HCEC 1CT (cell line): ENCODE measurements around the gene UTS2R.
A peak's percentile ranks its signal among the peaks of the same experiment; 100 is the strongest.
"Not testable (repeated sequence)": the region's sequence is repeated elsewhere in the genome, so short reads cannot be mapped to it uniquely, and the experiment has no call there.

Experiments used
- DNase-seq: peaks from one replicate; pipeline ENCODE4 v3.0.0-alpha.2; 2017

The UTS2R gene

DNA sequence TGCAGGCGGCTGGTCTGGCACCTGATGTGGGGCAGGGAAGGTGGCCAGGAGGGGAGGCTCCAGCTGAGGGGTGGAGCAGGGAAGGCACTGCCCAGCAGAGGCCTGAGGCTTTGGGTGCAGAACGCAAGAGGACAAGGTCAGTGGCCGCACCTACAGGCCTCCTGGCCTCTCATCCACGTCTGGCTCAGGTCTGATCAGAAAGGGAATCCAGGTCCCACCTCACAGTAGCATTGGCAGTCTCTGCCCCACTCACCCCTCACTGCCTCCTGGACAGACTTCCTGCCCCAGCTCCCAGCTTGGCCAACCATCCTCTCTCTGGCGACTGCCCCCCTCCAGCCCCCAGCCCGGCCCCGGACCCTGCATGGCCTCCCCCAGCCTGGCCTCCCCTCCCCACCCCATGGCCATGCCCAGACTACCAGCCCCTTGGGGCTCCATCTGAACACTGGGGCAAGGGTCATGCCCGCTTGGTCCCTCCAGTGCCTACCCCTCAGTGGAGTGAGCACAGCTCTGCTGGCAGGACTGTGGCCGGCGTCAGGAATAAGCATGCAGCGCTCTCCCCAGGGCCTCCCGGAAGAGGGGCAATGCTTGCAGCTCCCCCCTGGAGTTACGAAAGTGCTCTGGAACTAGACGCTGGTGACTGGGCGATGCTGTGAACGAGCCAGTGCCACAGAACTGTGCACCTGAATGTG is 4.6 kb downstream of the UTS2R start:
- DNase-seq, result no peak

DNA sequence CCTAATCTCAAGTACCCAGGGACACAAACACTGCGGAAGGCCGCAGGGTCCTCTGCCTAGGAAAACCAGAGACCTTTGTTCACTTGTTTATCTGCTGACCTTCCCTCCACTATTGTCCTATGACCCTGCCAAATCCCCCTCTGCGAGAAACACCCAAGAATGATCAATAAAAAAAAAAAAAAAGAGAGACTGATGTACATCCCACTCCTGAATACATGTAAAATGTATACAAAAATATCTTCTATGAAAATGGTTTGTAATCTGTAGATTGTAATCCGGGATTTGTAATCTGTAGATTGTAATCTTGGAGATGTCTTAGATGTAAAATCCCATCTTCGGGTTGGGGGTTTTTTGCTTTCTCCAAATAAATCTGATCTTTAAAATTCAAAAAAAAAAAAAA is 5.7 kb downstream of the UTS2R start:
- DNase-seq, result not testable (repeated sequence)

DNA sequence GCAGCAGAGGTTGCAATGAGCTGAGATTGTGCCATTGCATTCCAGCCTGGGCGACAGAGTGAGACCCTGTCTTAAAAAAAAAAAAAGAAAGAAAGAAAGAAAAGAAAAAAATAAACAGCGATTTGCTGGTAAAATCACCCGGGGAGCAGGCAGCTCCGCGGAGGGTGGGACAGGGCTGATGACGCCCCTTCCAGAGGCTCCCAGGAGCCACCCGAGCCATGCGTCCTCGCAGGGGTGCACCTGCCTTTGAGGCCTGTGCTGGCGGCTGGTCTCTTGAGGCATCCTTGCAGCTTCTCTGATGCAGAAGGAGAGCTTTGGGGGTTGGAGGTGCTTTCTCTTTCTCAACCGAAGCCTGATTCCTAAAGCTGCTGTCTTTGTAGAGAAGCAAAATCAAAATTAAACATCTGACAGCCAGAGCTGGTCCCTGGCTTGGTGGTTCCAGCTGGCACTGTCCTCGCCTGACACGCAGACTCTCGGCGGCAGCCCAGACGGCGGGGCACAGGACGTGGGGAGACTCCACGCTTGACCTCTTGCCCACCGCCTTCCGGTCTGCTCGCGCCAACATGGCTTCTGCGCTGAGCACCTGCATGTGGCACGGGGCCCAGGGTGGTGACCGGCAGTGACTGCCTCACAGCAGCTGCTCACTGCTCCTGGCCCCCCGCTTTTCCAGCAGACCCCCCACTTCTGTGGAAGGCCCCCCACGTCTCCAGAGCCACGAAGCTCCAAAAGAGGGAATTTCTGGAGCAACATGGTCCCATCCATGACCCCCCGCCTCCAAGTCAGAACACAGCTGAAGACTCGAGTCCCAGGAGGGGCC is 6.6 kb downstream of the UTS2R start:
- no peak for DNase-seq

DNA sequence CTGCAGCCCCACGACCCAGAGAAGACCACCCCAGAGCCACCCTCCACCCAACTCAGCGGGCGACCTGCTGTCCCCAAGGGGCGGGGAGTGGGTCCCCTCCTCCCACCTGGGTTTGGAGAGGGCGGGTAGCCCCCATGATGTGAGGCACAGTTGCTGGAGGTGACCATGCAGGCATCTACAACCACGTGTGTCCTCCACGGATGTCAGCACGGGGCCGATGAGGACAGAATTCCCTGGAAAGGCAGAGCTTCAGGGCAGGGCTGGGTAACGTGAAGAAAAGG is 7.1 kb downstream of the UTS2R start:
- DNase-seq, result no peak

DNA sequence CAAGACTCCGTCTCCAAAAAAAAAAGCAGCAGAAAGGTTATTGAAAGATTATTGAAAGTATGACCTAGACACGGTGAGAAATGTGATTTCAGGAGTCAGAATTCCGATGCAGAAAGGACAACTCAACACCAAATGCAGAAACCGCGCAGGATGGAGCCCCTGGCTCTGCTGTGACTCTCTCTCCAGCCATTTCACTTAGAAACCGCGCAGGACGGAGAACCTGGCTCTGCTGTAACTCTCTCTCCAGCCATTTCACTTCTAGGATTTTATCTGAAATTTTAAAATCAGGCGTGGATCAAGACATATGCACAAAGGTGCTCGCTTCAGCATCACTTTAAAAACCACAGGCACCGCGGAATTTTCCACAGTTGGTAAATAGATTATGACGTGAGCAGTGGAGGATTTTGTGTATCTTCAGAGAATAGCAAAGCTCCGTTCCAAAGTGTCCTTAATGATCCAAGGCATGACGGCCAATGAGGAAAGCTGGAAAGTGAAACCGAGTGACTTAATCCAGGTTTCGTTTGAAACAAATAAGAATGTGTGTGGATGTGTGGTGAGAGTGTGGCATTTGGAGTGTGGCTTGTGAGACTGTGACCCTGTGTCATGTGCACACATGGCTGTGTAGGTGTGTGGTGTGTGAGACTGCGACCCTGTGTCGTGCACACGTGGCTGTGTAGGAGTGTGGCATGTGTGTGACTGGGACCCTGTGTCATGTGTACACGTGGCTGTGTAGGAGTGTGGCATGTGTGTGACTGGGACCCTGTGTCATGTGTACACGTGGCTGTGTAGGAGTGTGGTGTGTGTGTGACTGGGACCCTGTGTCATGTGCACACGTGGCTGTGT is 9.5 kb downstream of the UTS2R start:
- no peak for DNase-seq

DNA sequence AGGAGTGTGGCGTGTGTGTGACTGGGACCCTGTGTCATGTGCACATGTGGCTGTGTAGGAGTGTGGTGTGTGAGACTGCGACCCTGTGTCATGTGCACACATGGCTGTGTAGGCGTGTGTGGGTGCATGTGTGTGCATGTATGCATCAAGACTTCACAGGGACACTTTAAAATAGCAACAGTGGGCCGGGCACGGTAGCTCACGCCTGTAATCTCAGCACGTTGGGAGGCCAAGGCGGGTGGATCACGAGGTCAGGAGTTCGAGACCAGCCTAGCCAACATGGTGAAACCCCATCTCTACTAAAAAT is 10.1 kb downstream of the UTS2R start:
- DNase-seq, result not testable (repeated sequence)

DNA sequence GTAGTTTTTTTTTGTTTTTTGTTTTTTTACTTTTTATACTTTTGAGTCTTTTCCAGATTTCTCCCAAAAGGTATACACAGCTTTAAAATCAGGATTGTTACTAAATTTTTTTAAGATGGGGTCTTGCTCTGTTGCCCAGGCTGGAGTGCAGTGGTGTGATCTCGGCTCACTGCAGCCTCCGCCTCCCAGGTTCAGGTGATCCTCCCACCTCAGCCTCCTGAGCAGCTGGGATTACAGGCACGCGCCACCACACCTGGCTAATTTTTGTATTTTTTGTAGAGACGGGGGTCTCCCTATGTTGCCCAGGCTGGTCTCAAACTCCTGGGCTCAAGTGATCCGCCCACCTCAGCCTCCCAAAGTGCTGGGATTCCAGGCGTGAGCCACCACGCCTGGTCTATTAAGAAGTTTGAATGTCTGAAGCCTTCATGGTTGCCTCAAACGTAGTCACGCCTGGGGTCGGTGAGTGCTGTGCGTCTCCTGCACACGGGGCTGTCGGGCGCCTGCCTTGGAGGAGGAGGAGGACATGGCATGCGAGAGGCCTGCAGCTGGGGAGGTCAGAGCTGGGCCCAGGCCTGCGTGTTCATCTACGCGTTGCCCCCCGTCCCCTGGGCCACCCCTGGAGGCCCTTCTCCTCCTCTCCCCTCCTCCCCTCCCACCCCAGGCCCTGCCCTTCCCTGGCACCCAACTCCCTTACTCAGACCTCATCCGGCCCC is 10.8 kb downstream of the UTS2R start:
- not testable (repeated sequence) for DNase-seq

DNA sequence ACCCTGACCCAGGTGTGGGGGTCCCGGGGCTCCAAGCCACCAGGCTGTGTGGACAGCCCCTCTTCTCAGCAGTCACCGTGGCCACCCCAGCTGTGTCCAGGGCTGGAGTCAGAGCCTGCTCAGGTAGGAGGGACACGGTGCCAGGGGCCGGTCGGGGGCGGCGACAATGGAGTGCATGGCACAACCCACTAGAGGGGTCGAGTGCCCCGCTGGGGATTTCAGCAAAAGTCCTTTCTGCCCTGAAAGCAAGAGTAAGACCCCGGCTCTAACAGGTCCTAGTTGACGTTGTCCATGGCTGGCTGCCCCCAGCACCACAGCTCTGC is 11.3 kb downstream of the UTS2R start:
- no peak for DNase-seq

DNA sequence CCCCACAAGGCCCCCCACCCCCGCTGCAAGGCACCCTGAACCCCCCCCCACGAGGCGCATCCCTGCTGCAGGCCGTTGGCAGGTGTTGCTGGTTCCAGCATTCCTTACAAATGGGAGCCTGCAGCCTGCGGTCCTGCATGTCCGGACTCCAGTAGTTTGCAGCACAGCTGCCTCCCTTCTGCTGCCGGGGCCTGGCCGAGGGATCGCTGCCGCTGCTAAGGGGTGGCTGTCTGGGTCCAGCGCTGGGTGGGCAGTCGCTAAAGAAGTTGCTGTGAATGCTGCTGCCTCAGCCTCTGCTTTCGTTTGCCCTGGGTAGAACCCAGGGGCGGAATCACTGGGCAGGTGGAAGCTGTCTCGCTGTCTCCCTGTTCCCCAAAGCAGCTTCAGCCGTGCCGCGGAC is 11.8 kb downstream of the UTS2R start:
- no peak for DNase-seq

DNA sequence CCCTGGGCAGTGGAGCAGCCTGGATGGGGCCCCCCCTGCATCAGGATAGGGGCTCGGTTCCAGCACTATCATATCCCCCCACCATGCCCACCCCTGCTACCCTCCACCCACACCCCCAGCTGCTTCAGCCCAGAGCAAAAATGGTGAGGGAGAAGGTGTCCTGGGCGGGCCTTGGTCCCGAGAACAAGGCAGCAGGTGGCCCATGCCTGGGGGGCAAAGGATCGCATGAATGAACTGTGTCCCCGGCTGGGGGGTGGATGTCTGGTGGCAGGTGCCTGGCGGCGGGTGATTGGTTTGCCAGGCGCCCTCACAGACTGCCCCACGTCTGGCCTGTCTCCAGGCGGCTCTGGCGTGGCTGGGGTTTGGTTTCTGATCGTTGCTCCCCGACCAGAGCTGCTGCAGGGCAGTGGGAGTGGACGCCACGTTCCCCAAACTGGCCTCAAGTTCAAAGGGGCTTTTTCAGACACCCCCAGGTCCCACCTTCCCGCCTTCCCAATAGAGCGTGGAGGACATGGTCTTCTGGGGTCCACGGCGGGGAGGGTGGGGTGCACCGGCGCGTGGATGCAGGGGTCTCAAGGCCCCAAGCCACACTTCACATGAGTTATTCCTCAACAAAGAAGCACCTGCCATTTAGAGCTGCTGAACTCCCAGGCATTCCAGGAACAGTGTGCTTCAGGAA is 12.6 kb downstream of the UTS2R start:
- DNase-seq, result no peak

DNA sequence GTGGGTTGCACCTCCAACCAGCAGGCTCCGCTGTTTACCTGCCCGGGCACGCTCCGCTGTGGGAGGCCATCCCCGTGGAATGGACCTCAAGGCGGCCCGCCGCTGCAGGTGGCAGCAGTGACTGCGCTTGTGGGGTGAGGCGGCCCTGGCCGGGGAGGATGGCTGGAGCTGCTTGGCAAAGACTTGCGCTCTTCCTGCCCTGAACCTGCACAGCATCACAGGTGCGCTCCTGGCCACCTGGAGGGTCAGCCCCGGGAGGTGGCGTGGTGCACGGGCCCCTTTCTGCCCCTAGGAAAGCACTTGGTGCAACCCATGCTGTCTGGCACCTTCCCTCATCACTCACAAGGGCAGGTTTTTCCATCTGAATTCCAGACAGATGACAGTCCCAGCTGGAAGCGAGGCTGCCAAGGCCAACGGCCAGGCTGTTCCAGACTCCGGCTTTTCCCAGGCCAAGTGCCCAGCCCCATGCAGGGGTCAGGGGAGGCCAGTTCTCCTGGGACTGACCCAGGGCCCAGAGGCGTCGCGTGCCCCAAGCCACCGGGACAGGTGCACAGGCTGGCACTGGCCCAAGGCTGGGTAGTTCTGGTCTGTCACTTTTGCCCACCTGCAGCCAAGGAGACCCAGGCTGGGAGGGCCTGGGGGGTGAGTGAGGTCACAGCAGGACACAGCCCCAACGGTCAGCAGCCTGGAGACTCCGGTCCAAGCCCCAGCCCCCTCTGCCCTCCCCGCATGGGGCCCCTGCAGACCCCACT is 13.3 kb downstream of the UTS2R start:
- peak; percentile 47 for DNase-seq

DNA sequence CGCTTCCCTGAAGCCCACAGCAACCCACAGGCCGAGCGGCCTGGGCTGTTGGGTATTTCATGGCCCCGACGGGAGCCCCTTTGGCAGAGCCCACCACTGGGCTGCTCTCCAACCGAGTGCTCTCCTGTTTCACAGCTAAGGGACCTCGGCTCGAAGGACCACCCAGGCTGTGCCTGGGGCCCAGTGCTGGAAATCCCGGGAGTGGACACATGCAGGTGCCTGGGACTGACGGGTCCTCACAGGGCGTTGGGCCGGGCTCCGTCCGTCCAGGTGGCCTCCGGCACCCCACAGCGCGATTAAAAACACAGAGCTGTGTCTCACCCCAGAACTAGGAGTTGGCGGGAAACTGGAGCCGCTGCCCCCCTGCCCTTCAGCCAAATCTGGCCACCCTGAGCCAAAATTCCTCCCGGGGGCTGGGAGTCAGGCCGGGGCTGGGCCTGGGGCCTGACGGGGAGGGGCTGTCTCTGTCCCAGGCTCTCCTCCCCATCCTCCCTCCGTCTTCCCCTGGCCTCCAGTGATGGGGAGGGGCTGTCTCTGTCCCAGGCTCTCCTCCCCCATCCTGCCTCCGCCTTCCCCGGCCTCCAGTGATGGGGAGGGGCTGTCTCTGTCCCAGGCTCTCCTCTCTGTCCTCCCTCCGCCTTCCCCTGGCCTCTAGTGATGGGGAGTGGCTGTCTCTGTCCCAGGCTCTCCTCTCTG is 14.1 kb downstream of the UTS2R start:
- no peak for DNase-seq

DNA sequence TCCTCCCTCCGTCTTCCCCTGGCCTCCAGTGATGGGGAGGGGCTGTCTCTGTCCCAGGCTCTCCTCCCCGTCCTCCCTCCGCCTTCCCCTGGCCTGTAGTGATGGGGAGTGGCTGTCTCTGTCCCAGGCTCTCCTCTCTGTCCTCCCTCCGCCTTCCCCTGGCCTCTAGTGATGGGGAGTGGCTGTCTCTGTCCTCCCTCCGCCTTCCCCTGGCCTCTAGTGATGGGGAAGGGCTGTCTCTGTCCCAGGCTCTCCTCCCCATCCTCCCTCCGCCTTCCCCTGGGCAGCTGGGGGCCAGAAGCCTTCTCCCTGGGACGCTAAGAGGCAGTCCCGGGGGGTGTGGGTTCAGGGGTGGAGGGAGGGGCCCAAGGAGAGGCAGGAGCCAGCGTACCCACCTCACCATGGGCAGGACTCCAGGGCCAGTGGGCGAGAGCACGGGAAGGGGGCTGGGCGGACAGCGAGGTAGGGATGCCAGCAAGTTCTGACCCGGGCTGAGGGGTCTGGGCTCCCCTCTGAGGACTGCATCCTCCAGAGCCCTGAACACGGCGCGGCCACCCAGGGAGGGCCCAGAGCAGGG is 14.8 kb downstream of the UTS2R start:
- DNase-seq, result no peak

DNA sequence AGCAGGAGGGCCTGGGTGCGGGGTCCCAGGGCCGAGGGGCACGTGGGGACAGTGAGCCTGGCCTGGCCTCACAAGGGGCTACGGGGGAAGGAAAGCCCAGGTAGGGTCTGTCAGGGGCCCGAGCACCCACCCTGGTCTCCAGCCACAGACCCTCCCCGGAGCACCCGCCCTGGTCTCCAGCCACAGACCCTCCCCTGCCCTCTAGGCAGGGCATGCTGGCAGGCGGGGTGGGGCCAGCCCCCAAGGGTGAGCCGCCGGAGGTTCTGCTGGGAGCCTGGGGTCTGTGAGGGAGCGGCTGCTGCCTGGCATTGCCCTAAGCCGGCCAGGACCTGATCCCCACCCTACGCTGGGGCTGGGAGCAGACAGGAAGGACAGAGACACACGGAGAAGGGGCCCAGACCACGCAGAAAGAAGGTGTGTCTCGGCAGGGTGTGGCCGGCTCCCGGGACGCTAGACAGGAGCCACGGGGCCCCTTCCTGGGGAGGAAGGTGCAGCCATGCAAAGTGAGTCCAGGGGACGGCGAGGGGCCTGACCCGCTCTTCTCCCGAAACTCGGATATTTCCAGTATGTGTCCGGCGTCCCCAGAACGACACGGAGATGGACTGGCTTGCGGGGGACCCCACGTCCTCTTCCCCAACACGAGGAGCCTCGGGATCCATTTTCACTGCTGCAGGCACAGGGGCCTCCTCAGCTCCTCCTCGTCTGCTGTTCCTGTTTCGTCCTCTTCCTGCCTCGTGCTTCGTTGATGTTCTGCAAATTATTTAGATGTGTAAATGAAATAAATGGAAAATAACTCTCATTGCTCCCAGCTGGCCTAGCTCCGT is 15.5 kb downstream of the UTS2R start:
- DNase-seq, result no peak

DNA sequence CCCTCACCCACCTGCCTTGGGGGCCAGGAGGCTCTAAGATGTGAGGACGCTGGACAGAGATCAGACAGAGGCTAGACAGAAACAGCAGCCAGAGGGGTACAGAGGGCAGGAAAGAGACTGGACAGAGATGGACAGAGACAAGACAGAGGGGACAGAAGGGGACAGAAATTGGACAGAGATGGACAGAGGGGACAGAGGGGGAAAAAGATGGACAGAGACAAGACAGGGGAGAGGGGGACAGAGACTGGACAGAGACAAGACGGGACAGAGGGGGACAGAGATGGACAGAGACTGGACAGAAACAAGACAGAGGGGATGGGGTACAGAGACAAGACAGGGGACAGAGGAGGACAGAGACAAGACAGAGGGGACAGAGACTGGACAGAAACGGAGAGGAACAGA is 16.1 kb downstream of the UTS2R start:
- no peak for DNase-seq

DNA sequence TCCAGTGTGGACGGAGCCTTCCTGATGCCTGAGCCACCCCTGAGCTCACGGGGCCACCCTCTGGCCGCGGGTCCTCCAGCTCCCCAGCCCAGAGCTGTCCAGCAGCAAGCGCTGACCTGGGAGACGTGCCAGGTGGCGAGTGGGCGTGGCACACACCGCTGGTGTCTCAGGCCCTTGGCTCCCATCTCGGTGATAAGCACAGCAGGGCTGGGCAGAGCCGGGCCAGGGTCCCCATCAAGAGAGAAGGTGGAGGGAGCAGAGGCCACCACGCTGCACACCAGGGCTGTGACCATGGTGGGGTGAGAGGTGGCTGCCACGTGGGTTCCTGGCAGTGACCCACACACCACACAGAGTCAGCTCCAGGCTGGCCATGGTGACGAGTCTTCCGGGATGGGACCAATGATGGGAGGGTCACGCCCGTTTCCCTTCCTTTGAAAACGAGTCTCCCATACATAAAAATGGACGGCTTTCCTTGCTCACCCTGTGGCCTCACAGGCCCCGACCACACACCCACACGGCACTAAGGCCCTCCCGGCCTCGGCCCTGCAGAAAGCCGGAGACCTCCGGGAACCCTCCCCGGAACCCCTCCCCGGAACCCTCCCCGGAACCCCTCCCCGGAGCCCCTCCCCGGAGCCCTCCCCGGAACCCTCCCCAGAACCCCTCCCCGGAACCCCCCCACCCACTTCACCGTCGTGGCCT is 16.8 kb downstream of the UTS2R start:
- DNase-seq, result no peak

DNA sequence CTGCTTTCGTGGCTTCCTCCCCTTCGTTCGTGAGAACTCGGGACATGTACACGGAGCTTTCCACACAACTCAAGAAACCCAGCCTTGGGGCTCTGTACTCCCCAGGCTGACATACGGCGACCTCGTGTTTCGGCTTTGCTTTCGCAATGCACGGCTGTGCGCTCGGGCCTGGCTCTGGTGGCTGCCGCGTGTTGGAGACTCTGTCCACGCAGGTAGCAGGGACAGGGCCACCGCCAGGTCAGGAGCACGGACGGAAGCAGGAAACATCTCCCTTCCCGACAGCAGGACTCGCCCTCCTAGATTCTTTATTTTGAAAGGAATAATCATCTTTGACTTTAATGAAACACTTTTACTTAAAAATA is 17.3 kb downstream of the UTS2R start:
- no peak for DNase-seq

DNA sequence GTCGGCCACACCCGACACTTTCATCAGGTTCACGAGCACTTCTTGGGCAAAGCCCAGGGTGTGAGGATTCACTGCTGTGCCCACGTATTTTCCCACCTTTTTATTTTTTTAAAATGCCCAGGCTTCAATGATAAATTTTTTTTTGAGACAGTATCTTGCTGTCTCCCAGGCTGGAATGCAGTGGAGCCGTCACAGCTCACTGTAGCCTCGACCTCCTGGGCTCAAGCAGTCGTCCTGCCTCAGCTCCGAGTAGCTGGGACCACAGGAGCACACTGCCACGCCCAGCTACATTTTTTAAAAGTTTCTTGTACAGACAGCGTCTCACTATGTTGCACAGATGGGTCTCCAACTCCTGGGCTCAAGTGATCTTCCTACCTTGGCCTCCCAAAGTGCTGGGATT is 17.8 kb downstream of the UTS2R start:
- no peak for DNase-seq

DNA sequence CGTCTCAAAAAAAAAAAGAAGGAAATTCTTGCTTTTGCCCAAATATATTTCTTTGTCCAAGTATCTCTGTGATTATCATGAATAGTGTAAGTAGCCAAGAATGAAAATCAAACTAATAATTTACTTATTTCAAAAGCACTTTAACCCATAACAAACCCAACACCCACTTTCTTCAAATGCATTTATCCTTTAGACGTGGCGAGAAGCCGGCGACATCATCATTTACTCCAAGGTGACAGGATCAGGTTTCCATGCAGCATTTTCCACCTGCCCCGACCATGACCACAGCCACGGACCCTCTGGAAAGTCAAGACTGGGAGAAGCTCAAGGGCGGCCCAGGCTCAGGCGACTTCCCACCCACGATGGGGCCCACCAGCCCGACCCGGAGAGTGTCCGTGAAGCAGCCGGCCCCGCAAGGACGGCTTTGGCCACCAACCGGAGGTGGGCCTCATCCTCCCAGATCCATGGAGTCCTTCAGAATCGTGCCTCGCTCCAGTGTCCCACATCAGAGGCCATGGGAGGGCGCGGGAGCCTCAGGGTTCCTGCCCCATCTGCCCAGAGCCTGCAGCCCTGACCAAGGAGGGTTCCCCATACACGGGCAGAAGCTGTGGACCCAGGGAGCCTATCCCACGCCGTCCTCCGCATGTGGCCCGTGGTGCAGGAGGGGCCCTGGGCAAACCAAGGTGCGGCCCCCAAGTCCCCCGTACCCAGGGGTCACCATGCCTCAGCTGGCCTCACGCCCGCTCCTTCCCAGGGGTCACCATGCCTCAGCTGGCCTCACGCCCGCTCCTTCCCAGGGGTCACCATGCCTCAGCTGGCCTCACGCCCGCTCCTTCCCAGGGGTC is 18.7 kb downstream of the UTS2R start:
- DNase-seq, result no peak
